ENCODE measurements around the gene YES1.

Gene YES1

GRCh38 chr18:811892-812375 lies at the start of gene YES1:
TSS of gene YES1 (minus strand) at chr18:812242. CDS start at chr18:756827, 55,415 bp downstream.
- no peak for DNase-seq (ENCODE audit: low read depth, low spot score)

GRCh38 chr18:857986-858385 lies 45.9 kb upstream of the YES1 start:
- no peak for DNase-seq (ENCODE audit: low read depth, low spot score)

GRCh38 chr18:853471-853870 lies 41.4 kb upstream of the YES1 start:
- DNase-seq (ENCODE audit: low read depth, low spot score): no peak

GRCh38 chr18:850960-851359 lies 38.9 kb upstream of the YES1 start:
- DNase-seq (ENCODE audit: low read depth, low spot score): no peak

GRCh38 chr18:849021-849420 lies 37.0 kb upstream of the YES1 start:
- DNase-seq (ENCODE audit: low read depth, low spot score): no peak

GRCh38 chr18:848062-848861 lies 36.2 kb upstream of the YES1 start:
- DNase-seq (ENCODE audit: low read depth, low spot score): no peak

GRCh38 chr18:845152-845819 lies 33.2 kb upstream of the YES1 start:
- no peak for DNase-seq (ENCODE audit: low read depth, low spot score)

GRCh38 chr18:841647-842370 lies 29.8 kb upstream of the YES1 start:
- DNase-seq (ENCODE audit: low read depth, low spot score): no peak

GRCh38 chr18:840516-840915 lies 28.5 kb upstream of the YES1 start:
- DNase-seq (ENCODE audit: low read depth, low spot score): no peak

- no peak for DNase-seq (ENCODE audit: low read depth, low spot score)
Measured at GRCh38 chr18:840023-840408, 28.0 kb upstream of the YES1 start.

GRCh38 chr18:839224-840022 lies 27.4 kb upstream of the YES1 start:
- DNase-seq (ENCODE audit: low read depth, low spot score): peak; percentile 68

GRCh38 chr18:837922-838321 lies 25.9 kb upstream of the YES1 start:
- DNase-seq (ENCODE audit: low read depth, low spot score): no peak

- no peak for DNase-seq (ENCODE audit: low read depth, low spot score)
Measured at GRCh38 chr18:834082-834720, 22.2 kb upstream of the YES1 start.

- no peak for DNase-seq (ENCODE audit: low read depth, low spot score)
Measured at GRCh38 chr18:833197-833596, 21.2 kb upstream of the YES1 start.

- DNase-seq (ENCODE audit: low read depth, low spot score): no peak
Measured at GRCh38 chr18:832085-832681, 20.1 kb upstream of the YES1 start.

- DNase-seq (ENCODE audit: low read depth, low spot score): no peak
Measured at GRCh38 chr18:830315-830901, 18.4 kb upstream of the YES1 start.

GRCh38 chr18:829432-829831 lies 17.4 kb upstream of the YES1 start:
- DNase-seq (ENCODE audit: low read depth, low spot score): no peak

- no peak for DNase-seq (ENCODE audit: low read depth, low spot score)
Measured at GRCh38 chr18:827093-827677, 15.1 kb upstream of the YES1 start.

GRCh38 chr18:825891-826585 lies 14.0 kb upstream of the YES1 start:
- DNase-seq (ENCODE audit: low read depth, low spot score): no peak
